Measurements from ENCODE around the gene PTCRA.

DNA sequence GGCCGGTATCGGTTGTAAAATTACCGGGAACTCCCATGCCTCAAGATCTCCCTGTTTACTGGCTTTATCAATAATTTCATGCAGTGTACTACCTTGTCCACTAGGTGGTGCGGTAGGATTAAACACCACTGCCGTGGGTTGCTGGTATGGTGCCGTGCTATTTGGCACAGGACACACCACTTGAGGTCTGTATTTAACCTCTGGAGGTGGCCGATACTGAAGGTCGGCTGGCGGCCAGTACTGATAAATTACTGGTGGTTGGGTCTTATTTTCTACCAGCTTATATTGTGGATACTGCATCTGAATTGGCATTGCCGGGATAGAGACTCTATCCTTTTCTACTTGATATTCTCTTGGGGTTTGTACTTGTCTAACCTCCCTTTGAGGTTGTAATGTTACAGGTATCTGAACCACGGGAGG, 14.3 kb upstream of the PTCRA start:
- TF ChIP-seq EZH2phosphoT487 (IDR thresholded peaks at IDR 0.05; ENCODE audit: insufficient read depth, low read depth) (no peak), EZH2 (IDR thresholded peaks at IDR 0.05; ENCODE audit: insufficient read depth, poor library complexity, severe bottlenecking) (no peak)

Data from GM23248 (cell line).